ENCODE measurements around the gene NMUR2. TPM values are rescaled to one million over a fixed set of nuclear protein-coding genes. Genes with fewer than 3 reads are reported as not detected.

The NMUR2 gene
- not detected in 2 replicates for total RNA-seq (ENCODE audit: low replicate concordance)

GRCh38 chr5:152405145-152405544, at the start of gene NMUR2:
TSS of gene NMUR2 (minus strand) at chr5:152405279. CDS start at chr5:152405113, 166 bp downstream.
- no peak within 1 kb of the TSS for H3K4me3 ChIP-seq (ENCODE audit: low read depth, low read length)
- no peak for TF ChIP-seq CTCF (IDR thresholded peaks at IDR 0.05; ENCODE audit: insufficient read depth, low read length)
- no peak for DNase-seq (ENCODE audit: low read depth)

- no peak for TF ChIP-seq CTCF (IDR thresholded peaks at IDR 0.05; ENCODE audit: insufficient read depth, low read length)
- no peak for DNase-seq (ENCODE audit: low read depth)
- no peak overlapping the region for H3K4me3 ChIP-seq (ENCODE audit: low read depth, low read length)
These were observed 38.9 kb upstream of the NMUR2 start for GRCh38 chr5:152443935-152444334.

- TF ChIP-seq CTCF (IDR thresholded peaks at IDR 0.05; ENCODE audit: insufficient read depth, low read length): no peak
- DNase-seq (ENCODE audit: low read depth): no peak
- H3K4me3 ChIP-seq (ENCODE audit: low read depth, low read length): no peak overlapping the region
These were observed 34.7 kb upstream of the NMUR2 start for GRCh38 chr5:152439791-152440190.

- DNase-seq (ENCODE audit: low read depth): no peak
- no peak for TF ChIP-seq CTCF (IDR thresholded peaks at IDR 0.05; ENCODE audit: insufficient read depth, low read length)
- no peak overlapping the region for H3K4me3 ChIP-seq (ENCODE audit: low read depth, low read length)
These were observed 32.8 kb upstream of the NMUR2 start for GRCh38 chr5:152437866-152438265.

- H3K4me3 ChIP-seq (ENCODE audit: low read depth, low read length): no peak overlapping the region
- no peak for TF ChIP-seq CTCF (IDR thresholded peaks at IDR 0.05; ENCODE audit: insufficient read depth, low read length)
- no peak for DNase-seq (ENCODE audit: low read depth)
These were observed 22.6 kb upstream of the NMUR2 start for GRCh38 chr5:152427721-152428120.

- no peak overlapping the region for H3K4me3 ChIP-seq (ENCODE audit: low read depth, low read length)
- DNase-seq (ENCODE audit: low read depth): no peak
- no peak for TF ChIP-seq CTCF (IDR thresholded peaks at IDR 0.05; ENCODE audit: insufficient read depth, low read length)
These were observed 20.0 kb upstream of the NMUR2 start for GRCh38 chr5:152425083-152425482.

GRCh38 chr5:152424501-152424900, 19.4 kb upstream of the NMUR2 start:
- no peak for TF ChIP-seq CTCF (IDR thresholded peaks at IDR 0.05; ENCODE audit: insufficient read depth, low read length)

More at GRCh38 chr5:152424501-152424900, 19.4 kb upstream of the NMUR2 start:
- no peak overlapping the region for H3K4me3 ChIP-seq (ENCODE audit: low read depth, low read length)
- no peak for DNase-seq (ENCODE audit: low read depth)
